GM19240 (cell line): ENCODE results near the gene GZMH.
"Not testable (repeated sequence)": the region's sequence is repeated elsewhere in the genome, so short reads cannot be mapped to it uniquely, and the experiment has no call there.

ENCODE experiments used
- DNase-seq: peaks from one replicate; pipeline ENCODE4 v3.0.0; 2011; ENCODE audit warnings: low spot score; ENCODE audit not compliant: insufficient read length

Gene GZMH

GRCh38 chr14:24609655-24610344 lies at the start of gene GZMH:
GZMH (minus strand) TSS chr14:24609685; CDS start chr14:24609613, 72 bp downstream.
- DNase-seq, result no peak

- not testable (repeated sequence) for DNase-seq
Measured at GRCh38 chr14:24648361-24648760, 38.9 kb upstream of the GZMH start.

- DNase-seq, result no peak
Measured at GRCh38 chr14:24639905-24640304, 30.4 kb upstream of the GZMH start.

- no peak for DNase-seq
Measured at GRCh38 chr14:24639270-24639669, 29.8 kb upstream of the GZMH start.

GRCh38 chr14:24634158-24634557 lies 24.7 kb upstream of the GZMH start, which contains the start of gene GZMB:
GZMB (minus strand) TSS chr14:24634190; CDS start chr14:24634160, 30 bp downstream.
- no peak for DNase-seq

- DNase-seq, result no peak
Measured at GRCh38 chr14:24633353-24633752, 23.9 kb upstream of the GZMH start.

- DNase-seq, result no peak
Measured at GRCh38 chr14:24632761-24633160, 23.3 kb upstream of the GZMH start.

- no peak for DNase-seq
Measured at GRCh38 chr14:24632336-24632735, 22.9 kb upstream of the GZMH start.

- DNase-seq, result no peak
Measured at GRCh38 chr14:24631749-24632335, 22.4 kb upstream of the GZMH start.

GRCh38 chr14:24630872-24631477 lies 21.5 kb upstream of the GZMH start:
- DNase-seq, result no peak

- no peak for DNase-seq
Measured at GRCh38 chr14:24630087-24630871, 20.8 kb upstream of the GZMH start.

GRCh38 chr14:24629521-24629920 lies 20.0 kb upstream of the GZMH start:
- DNase-seq, result no peak

GRCh38 chr14:24613747-24614146 lies 4.3 kb upstream of the GZMH start:
- no peak for DNase-seq

GRCh38 chr14:24613241-24613640 lies 3.8 kb upstream of the GZMH start:
- no peak for DNase-seq

GRCh38 chr14:24612196-24612595 lies 2.7 kb upstream of the GZMH start:
- no peak for DNase-seq

- no peak for DNase-seq
Measured at GRCh38 chr14:24607635-24608514, 1.6 kb downstream of the GZMH start.

- DNase-seq, result no peak
Measured at GRCh38 chr14:24607081-24607480, 2.4 kb downstream of the GZMH start.

- DNase-seq, result no peak
Measured at GRCh38 chr14:24606297-24606696, 3.2 kb downstream of the GZMH start.

- DNase-seq, result peak; percentile 38
Measured at GRCh38 chr14:24605435-24606190, 3.9 kb downstream of the GZMH start.

- no peak for DNase-seq
Measured at GRCh38 chr14:24597403-24597802, 12.1 kb downstream of the GZMH start.
